SK-N-SH treated with all-trans-retinoic acid at 6 μM for 48 hours (cell line): Measurements from ENCODE around the gene RAF1.

Source experiments
- ATAC-seq: fragments of 200-7000 bp; cut with Tn5 transposase; 3 replicates; pipeline ENCODE4 v1.9.1; 2020; ENCODE audit warnings: mild to moderate bottlenecking, moderate library complexity
- ARNTL ChIP-seq: fragments of 450-650 bp; formaldehyde crosslinking; IDR thresholded peaks from 2 replicates; pipeline ENCODE4 v1.5.0; 2020; ENCODE audit warnings: low read depth, mild to moderate bottlenecking, moderate library complexity, borderline replicate concordance
- BACH2 ChIP-seq: fragments of 250-450 bp; sonication (Bioruptor Pico); IDR thresholded peaks from 2 replicates; pipeline ENCODE4 v1.9.0; 2021; ENCODE audit warnings: mild to moderate bottlenecking, borderline replicate concordance
- CREB5 ChIP-seq: fragments of 250-450 bp; sonication (Bioruptor Pico); IDR thresholded peaks from 2 replicates; pipeline ENCODE4 v1.5.1; 2020; ENCODE audit warnings: low read depth, mild to moderate bottlenecking, moderate library complexity
- ESRRG ChIP-seq: fragments of 250-450 bp; sonication (Bioruptor Pico); IDR thresholded peaks from 2 replicates; pipeline ENCODE4 v1.6.1; 2021; ENCODE audit warnings: mild to moderate bottlenecking
- GLIS3 ChIP-seq: fragments of 250-450 bp; sonication (Bioruptor Pico); IDR thresholded peaks from 2 replicates; pipeline ENCODE4 v1.5.0; 2020; ENCODE audit warnings: mild to moderate bottlenecking, moderate library complexity
- OSR1 ChIP-seq: fragments of 250-450 bp; sonication (Bioruptor Pico); IDR thresholded peaks from 2 replicates; pipeline ENCODE4 v1.8.0; 2022; ENCODE audit warnings: moderate library complexity, mild to moderate bottlenecking, inconsistent platforms
- PATZ1 ChIP-seq: fragments of 250-450 bp; sonication (Bioruptor Pico); IDR thresholded peaks from 2 replicates; pipeline ENCODE4 v1.8.0; 2020; ENCODE audit warnings: mild to moderate bottlenecking, moderate library complexity, borderline replicate concordance
- POU6F1 ChIP-seq: fragments of 250-450 bp; sonication (Bioruptor Pico); IDR thresholded peaks from 2 replicates; pipeline ENCODE4 v1.8.0; 2021; ENCODE audit warnings: low read depth, mild to moderate bottlenecking, moderate library complexity, borderline replicate concordance
- PPARA ChIP-seq: fragments of 250-450 bp; sonication (Bioruptor Pico); IDR thresholded peaks from 2 replicates; pipeline ENCODE4 v1.5.0; 2020; ENCODE audit warnings: mild to moderate bottlenecking, borderline replicate concordance
- RARB ChIP-seq: fragments of 250-450 bp; sonication (Bioruptor Pico); IDR thresholded peaks from 2 replicates; pipeline ENCODE4 v1.8.0; 2021; ENCODE audit warnings: mild to moderate bottlenecking, moderate library complexity
- TCF4 ChIP-seq: fragments of 250-450 bp; sonication (Bioruptor Pico); IDR thresholded peaks from 2 replicates; pipeline ENCODE4 v1.8.0; 2021; ENCODE audit warnings: mild to moderate bottlenecking, moderate library complexity, borderline replicate concordance
- TOX ChIP-seq: fragments of 250-450 bp; sonication (Bioruptor Pico); IDR thresholded peaks from 2 replicates; pipeline ENCODE4 v1.8.0; 2021; ENCODE audit warnings: mild to moderate bottlenecking, moderate library complexity, borderline replicate concordance
- TSHZ2 ChIP-seq: fragments of 250-450 bp; sonication (Bioruptor Pico); IDR thresholded peaks from 2 replicates; pipeline ENCODE4 v1.5.0; 2020; ENCODE audit warnings: mild to moderate bottlenecking, moderate library complexity
- ZC3H10 ChIP-seq: fragments of 250-450 bp; sonication (Bioruptor Pico); IDR thresholded peaks from 2 replicates; pipeline ENCODE4 v1.5.1; 2021; ENCODE audit warnings: mild to moderate bottlenecking, moderate library complexity
- ZFP3 ChIP-seq: fragments of 250-450 bp; sonication (Bioruptor Pico); IDR thresholded peaks from 2 replicates; pipeline ENCODE4 v1.5.0; 2020; ENCODE audit warnings: mild to moderate bottlenecking, moderate library complexity
- ZFP30 ChIP-seq: fragments of 450-650 bp; formaldehyde crosslinking; IDR thresholded peaks from 2 replicates; pipeline ENCODE4 v1.5.0; 2022; ENCODE audit warnings: mild to moderate bottlenecking, moderate library complexity
- ZNF565 ChIP-seq: fragments of 450-650 bp; formaldehyde crosslinking; conservative IDR thresholded peaks from 2 replicates; pipeline ENCODE4 v1.5.0; 2020; ENCODE audit warnings: low read depth, mild to moderate bottlenecking, moderate library complexity
- ZNF70 ChIP-seq: fragments of 450-650 bp; formaldehyde crosslinking; IDR thresholded peaks from 2 replicates; pipeline ENCODE4 v1.5.0; 2020; ENCODE audit warnings: mild to moderate bottlenecking, moderate library complexity
- ZNF8 ChIP-seq: fragments of 450-650 bp; formaldehyde crosslinking; IDR thresholded peaks from 2 replicates; pipeline ENCODE4 v1.5.0; 2020; ENCODE audit warnings: mild to moderate bottlenecking, moderate library complexity

Gene RAF1

GRCh38 chr3:12562451-12562850, 101.5 kb downstream of the RAF1 start:
- no peak for ATAC-seq
- no peak for TF ChIP-seq ZFP30 (CRISPR knock-in tag)
- TF ChIP-seq PPARA (CRISPR knock-in tag) = no peak
- TF ChIP-seq ZFP3 = no peak
- TF ChIP-seq ZNF8 (CRISPR knock-in tag) = no peak
- TF ChIP-seq ZC3H10 = no peak
- no peak for TF ChIP-seq TSHZ2
- TF ChIP-seq ARNTL (CRISPR knock-in tag) = no peak
- no peak for TF ChIP-seq ZNF70 (CRISPR knock-in tag)
- TF ChIP-seq BACH2 = no peak
- no peak for TF ChIP-seq ESRRG (CRISPR knock-in tag)
- TF ChIP-seq CREB5 = no peak
- no peak for TF ChIP-seq TCF4 (CRISPR knock-in tag)
- no peak for TF ChIP-seq GLIS3 (CRISPR knock-in tag)
- no peak for TF ChIP-seq PATZ1 (CRISPR knock-in tag)
- no peak for TF ChIP-seq TOX
- TF ChIP-seq, all 23 proteins: peak for 0

GRCh38 chr3:12561397-12561796, 102.5 kb downstream of the RAF1 start:
- TF ChIP-seq POU6F1 (CRISPR knock-in tag) (no peak), OSR1 (no peak), BACH2 (no peak), PPARA (CRISPR knock-in tag) (no peak)
- ATAC-seq = no peak

- TF ChIP-seq TSHZ2 (no peak), ZFP3 (no peak), TCF4 (CRISPR knock-in tag) (no peak), BACH2 (no peak), ZNF565 (CRISPR knock-in tag) (no peak), RARB (no peak)
- ATAC-seq = no peak
These were observed 103.3 kb downstream of the RAF1 start for GRCh38 chr3:12560505-12561190.
